Thymus (tissue), 11 donors: ENCODE results near the gene RIOX2. TPM values are rescaled to one million over a fixed set of nuclear protein-coding genes. Genes with fewer than 3 reads are reported as not detected.

Experiments used
- DNase-seq, 9 donors: peaks; one replicate each; pipeline ENCODE4 v3.0.0-alpha.2; 2013; ENCODE audit warnings: low spot score in 9 of 9, low read depth in 6 of 9, missing footprints in 1 of 9
- H3K27ac ChIP-seq, 2 donors: one replicate each; pipeline ENCODE4 v1.5.1; 2013; ENCODE audit warnings: control low read depth in 1 of 2, low read depth in 1 of 2, low read length in 1 of 2, mild to moderate bottlenecking in 1 of 2, moderate library complexity in 1 of 2
- H3K27me3 ChIP-seq, 2 donors: one replicate each; pipeline ENCODE4 v1.5.1; 2013; ENCODE audit warnings: low read length in 1 of 2; ENCODE audit not compliant: control insufficient read depth in 2 of 2, insufficient read depth in 1 of 2
- H3K36me3 ChIP-seq, 2 donors: one replicate each; pipeline ENCODE4 v1.5.1; 2013; ENCODE audit warnings: low read length in 1 of 2, mild to moderate bottlenecking in 1 of 2, moderate library complexity in 1 of 2; ENCODE audit not compliant: control insufficient read depth in 2 of 2, insufficient read depth in 2 of 2
- H3K4me1 ChIP-seq, 2 donors: one replicate each; pipeline ENCODE4 v1.5.1; 2013; ENCODE audit warnings: low read length in 2 of 2; ENCODE audit not compliant: control insufficient read depth in 2 of 2, insufficient read depth in 2 of 2
- H3K4me3 ChIP-seq, 2 donors: one replicate each; pipeline ENCODE4 v1.5.1; 2013; ENCODE audit warnings: low read length in 2 of 2, control low read depth in 1 of 2, mild to moderate bottlenecking in 1 of 2
- H3K9me3 ChIP-seq, 2 donors: one replicate each; pipeline ENCODE4 v1.5.1; 2013; ENCODE audit warnings: low read length in 1 of 2, mild to moderate bottlenecking in 1 of 2; ENCODE audit not compliant: control insufficient read depth in 2 of 2, insufficient read depth in 1 of 2
- WGBS: extraction: QIAGEN DNeasy Blood & Tissue Kit; methylation state at CpG from one replicate; pipeline ENCODE4 v1.1.7; 2013; 5-methylcytosine and 5-hydroxymethylcytosine counted together
- polyA plus RNA-seq: library from polyadenylated mRNA; stranded (reverse); fragments of 200-250 nt; gene quantifications from one replicate; pipeline ENCODE4 v1.2.3, GENCODE V29; 2013
- total RNA-seq: library from RNA; stranded (reverse); fragments of 120-200 nt; gene quantifications from one replicate; pipeline ENCODE4 v1.2.4, GENCODE V29; 2013
- donor health status: healthy.

RIOX2 gene
- total and polyA plus RNA-seq, 2 donors: 16.9 to 26.2 TPM

DNA sequence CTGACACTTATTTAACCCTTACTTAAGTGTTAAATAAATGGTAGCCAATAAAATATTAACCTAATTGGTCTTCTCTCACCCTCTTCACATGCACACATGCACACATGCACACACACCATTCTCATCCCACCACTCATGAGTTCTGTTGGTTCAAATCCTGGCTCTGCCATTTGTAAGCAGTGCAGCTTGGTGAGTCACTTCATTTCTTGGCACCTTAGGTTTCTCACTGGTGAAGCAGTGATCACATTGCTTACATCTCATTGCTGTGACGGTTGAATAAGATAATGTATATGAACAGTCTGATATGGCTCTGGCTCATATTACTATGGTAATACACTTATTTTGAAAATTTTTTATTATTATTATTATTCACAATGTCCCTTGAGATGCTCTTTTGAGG lies 33.8 kb downstream of the RIOX2 start:
- H3K4me3 ChIP-seq: no peak overlapping the region
- H3K27ac ChIP-seq: no peak overlapping the region
- no peaks in the 10 kb centered on the region for H3K9me3 ChIP-seq
- DNase-seq: no peak
- WGBS: 97% methylated on average over 1 of the region's 1 CpG
- H3K4me1 ChIP-seq: no peaks in the 10 kb centered on the region
- H3K36me3 ChIP-seq: no peaks in the 10 kb centered on the region
- no peaks in the 10 kb centered on the region for H3K27me3 ChIP-seq

DNA sequence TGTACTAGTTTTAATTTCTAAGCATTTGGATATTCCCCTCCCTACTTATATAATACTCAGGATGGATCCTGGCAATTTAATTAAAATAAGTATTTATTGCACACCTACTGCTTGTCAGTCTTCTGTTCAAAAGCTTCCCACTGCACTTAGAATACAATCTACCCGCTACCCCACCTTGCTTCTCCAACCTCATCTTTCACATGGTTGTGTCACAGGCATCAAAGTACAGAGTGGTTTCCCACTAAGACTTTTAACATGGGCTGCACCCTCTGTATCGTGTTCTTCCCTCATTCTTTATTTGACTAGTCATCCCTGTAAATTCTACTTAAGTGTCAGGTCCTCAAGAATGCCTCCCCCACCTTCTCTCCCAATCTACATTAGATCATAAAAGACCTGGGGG lies 35.0 kb downstream of the RIOX2 start:
- H3K27me3 ChIP-seq: no peaks in the 10 kb centered on the region
- H3K9me3 ChIP-seq: no peaks in the 10 kb centered on the region
- no peaks in the 10 kb centered on the region for H3K4me1 ChIP-seq
- H3K27ac ChIP-seq: no peak overlapping the region
- DNase-seq: no peak
- WGBS: 95% methylated on average over 2 of the region's 2 CpGs
- no peak overlapping the region for H3K4me3 ChIP-seq
- H3K36me3 ChIP-seq: no peaks in the 10 kb centered on the region

DNA sequence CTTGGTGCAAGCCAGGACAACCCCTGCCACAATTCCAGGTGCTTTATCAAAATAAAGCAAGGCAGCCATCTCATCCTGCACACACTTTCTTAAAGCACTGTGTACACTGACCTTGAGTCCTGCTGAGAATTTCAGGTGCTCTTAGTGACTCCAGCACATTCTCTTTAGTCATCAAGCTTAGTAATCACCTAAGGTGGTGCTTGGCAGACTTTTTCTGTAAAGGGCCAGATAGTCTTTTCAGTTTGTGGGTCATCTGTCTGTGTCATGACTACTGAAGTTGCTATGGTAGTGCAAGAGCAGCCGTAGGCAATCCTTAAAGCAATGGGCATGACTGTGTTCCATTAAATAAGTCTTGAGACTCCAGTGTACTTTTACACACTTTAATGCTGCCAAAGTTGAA lies 36.4 kb downstream of the RIOX2 start:
- H3K4me3 ChIP-seq: no peak overlapping the region
- DNase-seq: no peak
- H3K4me1 ChIP-seq: no peaks in the 10 kb centered on the region
- H3K9me3 ChIP-seq: no peaks in the 10 kb centered on the region
- no peak overlapping the region for H3K27ac ChIP-seq
- 93% methylated on average over 1 of the region's 1 CpG for whole genome bisulfite sequencing
- H3K36me3 ChIP-seq: no peaks in the 10 kb centered on the region
- no peaks in the 10 kb centered on the region for H3K27me3 ChIP-seq

DNA sequence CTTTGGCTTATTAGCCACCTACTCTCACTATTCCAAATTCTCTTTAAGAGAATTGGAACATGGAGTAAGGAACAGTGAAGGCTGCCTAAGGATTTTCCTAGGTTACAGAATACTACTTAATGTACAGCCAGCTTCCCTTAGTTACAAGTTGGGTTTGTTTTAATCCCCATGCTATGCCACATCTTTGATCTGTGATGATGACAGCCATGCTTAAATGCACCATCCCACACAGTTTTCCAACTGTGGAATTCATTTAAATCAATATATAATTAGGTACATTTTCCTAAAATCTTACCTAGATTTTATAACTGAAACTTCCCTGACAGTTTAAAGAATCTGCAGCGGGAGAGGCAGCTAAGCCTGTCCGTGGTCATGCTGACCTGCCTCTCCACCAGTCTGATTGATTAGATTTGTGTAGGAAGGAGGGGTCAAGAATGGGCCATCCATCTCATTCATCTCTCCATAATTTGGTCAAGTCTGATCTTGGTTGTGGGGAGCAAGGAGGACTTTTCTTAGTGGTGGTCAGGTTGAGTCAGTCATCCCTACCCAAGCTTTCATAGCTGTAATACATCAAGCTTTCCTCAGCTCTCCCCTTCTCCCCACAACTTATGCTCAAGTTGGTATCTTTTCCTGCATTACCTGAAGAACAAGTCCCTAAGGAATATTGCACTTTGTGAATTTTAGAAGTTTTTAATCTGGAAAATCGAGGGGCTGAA lies 37.1 kb downstream of the RIOX2 start:
- no peaks in the 10 kb centered on the region for H3K4me1 ChIP-seq
- H3K36me3 ChIP-seq: no peaks in the 10 kb centered on the region
- H3K4me3 ChIP-seq: no peak overlapping the region
- H3K27me3 ChIP-seq: no peaks in the 10 kb centered on the region
- WGBS: 97% methylated on average over 3 of the region's 3 CpGs
- DNase-seq: no peak
- no peaks in the 10 kb centered on the region for H3K9me3 ChIP-seq
- no peak overlapping the region for H3K27ac ChIP-seq

DNA sequence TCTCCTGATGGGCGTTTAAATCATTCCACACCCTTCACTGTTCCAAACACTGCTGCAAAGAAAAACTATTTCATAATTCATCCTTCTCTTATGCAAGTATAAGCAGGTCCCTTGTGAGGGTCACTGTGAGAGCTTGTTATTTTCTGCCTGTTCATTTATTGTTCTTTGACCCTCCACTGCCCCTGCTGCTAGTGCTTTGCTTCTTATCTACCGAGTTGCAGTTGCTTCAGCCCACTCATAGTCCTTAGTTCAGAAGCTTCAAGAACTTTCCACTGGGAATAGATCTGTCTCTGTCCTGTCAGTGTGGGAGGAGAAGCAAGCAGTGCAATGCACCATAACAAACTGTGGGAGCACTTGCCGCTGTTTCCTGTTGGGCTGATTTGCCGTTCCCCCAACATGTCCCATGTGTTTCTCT lies 39.8 kb downstream of the RIOX2 start:
- 92% methylated on average over 4 of the region's 4 CpGs for WGBS
- no peaks in the 10 kb centered on the region for H3K9me3 ChIP-seq
- no peaks in the 10 kb centered on the region for H3K27me3 ChIP-seq
- no peaks in the 10 kb centered on the region for H3K4me1 ChIP-seq
- no peak overlapping the region for H3K27ac ChIP-seq
- DNase-seq: no peak
- no peak overlapping the region for H3K4me3 ChIP-seq
- H3K36me3 ChIP-seq: no peaks in the 10 kb centered on the region

DNA sequence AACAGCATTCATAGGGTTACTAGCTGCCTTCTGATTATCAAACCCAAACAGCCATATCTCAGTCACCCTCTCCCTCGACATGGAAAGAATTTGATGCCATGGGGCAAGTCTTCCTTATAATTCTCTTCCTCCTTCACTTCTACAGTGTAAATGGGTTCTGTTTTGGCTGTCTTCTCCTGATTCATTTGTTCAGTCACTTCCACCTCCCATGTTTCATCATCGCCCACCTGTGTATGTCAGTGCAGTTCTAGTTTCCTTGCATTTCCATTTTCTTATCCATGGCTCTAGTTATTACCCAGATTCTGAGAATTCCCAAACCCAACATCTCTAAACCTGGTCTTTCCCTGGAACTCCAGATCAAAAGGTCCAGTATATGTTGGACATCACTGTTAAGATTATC lies 41.0 kb downstream of the RIOX2 start:
- 70% methylated on average over 2 of the region's 2 CpGs for WGBS
- Histone ChIP-seq H3K27ac (no peak overlapping the region), H3K9me3 (no peaks in the 10 kb centered on the region), H3K4me3 (no peak overlapping the region), H3K27me3 (no peaks in the 10 kb centered on the region), H3K36me3 (no peaks in the 10 kb centered on the region), H3K4me1 (no peaks in the 10 kb centered on the region)
- no peak for DNase-seq

DNA sequence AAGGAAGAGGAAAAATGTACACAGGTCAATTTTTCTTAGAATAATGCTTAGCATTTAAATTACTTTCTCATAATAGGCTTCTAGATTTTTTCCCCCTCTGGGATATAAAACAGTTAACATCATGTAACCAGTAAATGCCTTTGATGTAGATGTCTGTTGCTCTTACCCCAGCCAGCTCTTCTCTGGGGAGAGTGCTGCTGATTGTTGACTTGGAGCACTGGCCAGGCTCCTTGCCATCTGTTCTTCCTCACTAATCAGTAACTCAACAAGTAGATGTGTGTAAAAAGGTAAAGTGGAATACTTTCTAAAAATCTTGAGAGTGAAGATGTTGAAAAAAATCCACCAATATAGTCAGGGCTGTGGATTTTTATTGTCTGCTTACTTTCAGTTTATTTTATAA lies 42.2 kb downstream of the RIOX2 start:
- Histone ChIP-seq H3K4me3 (no peak overlapping the region), H3K4me1 (no peaks in the 10 kb centered on the region), H3K27ac (no peak overlapping the region), H3K27me3 (no peaks in the 10 kb centered on the region), H3K9me3 (no peaks in the 10 kb centered on the region), H3K36me3 (no peaks in the 10 kb centered on the region)
- no peak for DNase-seq

DNA sequence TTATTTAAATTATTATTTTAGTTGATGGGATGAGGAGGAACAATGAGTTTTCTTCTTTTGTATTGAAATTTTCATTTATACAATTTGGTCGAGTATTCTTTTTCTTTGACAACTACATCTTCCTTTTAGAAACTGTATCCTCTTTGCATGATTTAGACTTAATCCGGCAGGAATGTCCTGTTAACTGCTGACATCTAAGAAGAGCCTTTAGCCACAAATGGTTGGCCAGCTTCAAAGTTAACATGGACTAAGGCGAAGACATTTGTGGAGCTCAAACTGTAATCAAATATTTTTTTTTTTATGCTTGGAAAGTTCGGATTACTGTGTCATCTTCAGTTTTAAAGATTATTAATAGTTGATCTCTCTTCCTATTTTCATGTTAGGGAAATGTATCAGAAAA lies 43.2 kb downstream of the RIOX2 start:
- Histone ChIP-seq H3K27ac (no peak overlapping the region), H3K27me3 (no peaks in the 10 kb centered on the region), H3K4me1 (no peaks in the 10 kb centered on the region), H3K4me3 (no peak overlapping the region), H3K9me3 (no peaks in the 10 kb centered on the region), H3K36me3 (no peaks in the 10 kb centered on the region)
- 96% methylated on average over 4 of the region's 4 CpGs for WGBS
- no peak for DNase-seq

DNA sequence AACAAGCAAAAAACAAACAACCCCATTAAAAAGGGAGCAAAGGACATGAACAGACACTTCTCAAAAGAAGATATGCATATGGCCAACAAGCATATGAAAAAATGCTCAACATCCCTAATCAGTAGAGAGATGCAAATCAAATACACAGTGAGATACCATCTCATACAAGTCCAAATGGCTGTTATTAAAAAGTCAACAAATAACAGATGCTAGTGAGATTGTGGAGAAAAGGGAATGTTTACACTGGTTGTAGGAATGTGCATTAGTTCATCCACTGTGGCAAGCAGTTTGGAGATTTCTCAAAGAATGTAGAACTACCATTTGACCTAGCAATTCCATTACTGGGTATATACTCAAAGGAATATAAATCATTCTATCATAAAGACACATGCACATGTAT lies 44.5 kb downstream of the RIOX2 start:
- DNase-seq: no peak
- Histone ChIP-seq H3K4me3 (no peak overlapping the region), H3K4me1 (no peaks in the 10 kb centered on the region), H3K27me3 (no peaks in the 10 kb centered on the region), H3K9me3 (no peaks in the 10 kb centered on the region), H3K27ac (no peak overlapping the region), H3K36me3 (no peaks in the 10 kb centered on the region)
